Measurements from ENCODE around the gene UBE2D3. TPM values are rescaled to one million over a fixed set of nuclear protein-coding genes. Genes with fewer than 3 reads are reported as not detected.

Gene UBE2D3
- total RNA-seq, 1 donor, result 399 TPM

DNA sequence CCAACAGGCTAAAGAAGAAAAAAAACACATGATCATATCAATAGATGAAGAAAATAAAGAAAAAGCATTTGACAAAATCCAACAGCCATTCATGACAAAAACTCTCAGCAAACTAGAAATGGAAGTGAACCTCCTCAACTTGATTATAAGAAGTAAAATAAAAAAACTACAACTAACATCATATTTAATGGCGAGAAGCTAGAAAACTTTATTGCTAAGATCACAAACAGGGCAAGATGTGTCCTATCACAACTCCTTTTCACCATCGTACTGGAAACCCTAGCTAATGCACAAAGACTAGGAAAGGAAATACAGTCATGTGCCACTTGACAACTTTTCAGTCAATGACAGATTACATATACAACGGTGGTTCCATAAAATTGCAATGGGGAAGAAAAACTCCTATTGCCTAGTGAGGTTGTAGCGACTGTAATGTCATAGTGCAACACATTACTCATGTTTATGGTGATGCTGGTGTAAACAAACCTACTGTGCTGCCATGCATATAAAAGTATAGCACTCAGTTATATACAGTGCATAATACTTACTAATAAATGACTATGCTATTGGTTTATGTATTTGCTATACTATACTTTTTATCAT lies 54.5 kb downstream of the UBE2D3 start:
- no peak overlapping the region for H3K4me3 ChIP-seq (ENCODE audit: low read depth, low read length)
- no peak for DNase-seq (ENCODE audit: low read depth)
- TF ChIP-seq CTCF (IDR thresholded peaks at IDR 0.05; ENCODE audit: insufficient read depth, low read depth, low read length), result no peak

DNA sequence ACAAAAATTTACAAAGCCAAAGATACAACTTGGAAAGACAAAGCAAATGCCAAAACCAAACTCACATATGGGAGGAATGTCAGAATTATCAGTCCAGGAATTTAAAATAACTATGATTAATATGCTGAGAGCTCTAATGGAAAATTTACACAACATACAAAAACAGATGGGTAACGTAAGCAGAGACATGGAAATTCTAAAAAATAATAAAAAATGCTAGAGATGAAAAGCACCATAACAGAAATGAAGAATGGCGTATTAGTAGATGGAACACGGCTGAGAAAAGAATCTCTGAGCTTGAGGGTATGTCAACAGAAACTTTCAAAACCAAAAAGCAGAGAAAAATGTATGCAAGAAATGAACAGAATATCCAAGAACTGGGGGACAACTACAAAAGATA lies 62.5 kb downstream of the UBE2D3 start:
- TF ChIP-seq CTCF (IDR thresholded peaks at IDR 0.05; ENCODE audit: insufficient read depth, low read depth, low read length), result no peak
- no peak overlapping the region for H3K4me3 ChIP-seq (ENCODE audit: low read depth, low read length)
- no peak for DNase-seq (ENCODE audit: low read depth)

DNA sequence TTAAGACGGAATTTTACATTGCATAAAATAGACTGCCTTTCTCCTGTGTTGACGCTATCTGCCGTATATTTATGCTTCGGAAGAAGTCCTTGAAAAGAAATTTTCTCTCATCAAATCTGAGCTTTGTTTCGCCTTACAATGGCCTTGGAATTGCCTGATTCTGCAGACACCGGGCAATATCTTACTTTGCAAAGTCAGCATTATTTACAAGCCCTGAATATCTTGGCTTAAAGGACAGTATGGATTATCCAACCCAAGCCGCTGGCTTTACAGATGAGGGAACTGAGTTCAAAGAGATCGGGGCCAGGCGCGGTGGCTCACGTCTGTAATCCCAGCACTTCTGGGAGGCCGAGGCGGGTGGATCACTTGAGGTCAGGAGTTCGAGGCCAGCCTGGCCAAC lies 65.4 kb downstream of the UBE2D3 start:
- no peak for TF ChIP-seq CTCF (IDR thresholded peaks at IDR 0.05; ENCODE audit: insufficient read depth, low read depth, low read length)
- DNase-seq (ENCODE audit: low read depth), result no peak
- no peak overlapping the region for H3K4me3 ChIP-seq (ENCODE audit: low read depth, low read length)

DNA sequence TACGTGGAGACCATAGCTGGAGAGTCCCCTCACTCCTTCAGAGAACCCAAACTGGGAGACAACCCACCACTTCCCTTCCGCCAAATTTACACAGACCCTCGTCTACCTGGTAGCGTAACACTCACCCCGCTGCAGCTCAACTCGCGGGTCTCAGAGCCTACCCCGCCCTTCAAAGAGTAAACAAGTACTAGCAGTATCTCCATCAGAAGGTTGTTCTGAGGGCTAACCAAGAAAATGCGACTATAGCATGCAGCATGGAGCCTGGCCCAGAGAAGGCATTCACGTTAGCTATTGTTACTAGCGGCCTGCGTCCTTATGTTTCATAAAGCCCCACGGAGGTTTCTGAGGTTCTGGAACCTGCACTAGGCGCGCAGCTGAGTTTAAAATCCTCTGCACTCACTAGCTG lies 66.1 kb downstream of the UBE2D3 start:
- H3K4me3 ChIP-seq (ENCODE audit: low read depth, low read length), result peak overlapping the region; percentile 87
- peak; percentile 27 for DNase-seq (ENCODE audit: low read depth)
- no peak for TF ChIP-seq CTCF (IDR thresholded peaks at IDR 0.05; ENCODE audit: insufficient read depth, low read depth, low read length)

DNA sequence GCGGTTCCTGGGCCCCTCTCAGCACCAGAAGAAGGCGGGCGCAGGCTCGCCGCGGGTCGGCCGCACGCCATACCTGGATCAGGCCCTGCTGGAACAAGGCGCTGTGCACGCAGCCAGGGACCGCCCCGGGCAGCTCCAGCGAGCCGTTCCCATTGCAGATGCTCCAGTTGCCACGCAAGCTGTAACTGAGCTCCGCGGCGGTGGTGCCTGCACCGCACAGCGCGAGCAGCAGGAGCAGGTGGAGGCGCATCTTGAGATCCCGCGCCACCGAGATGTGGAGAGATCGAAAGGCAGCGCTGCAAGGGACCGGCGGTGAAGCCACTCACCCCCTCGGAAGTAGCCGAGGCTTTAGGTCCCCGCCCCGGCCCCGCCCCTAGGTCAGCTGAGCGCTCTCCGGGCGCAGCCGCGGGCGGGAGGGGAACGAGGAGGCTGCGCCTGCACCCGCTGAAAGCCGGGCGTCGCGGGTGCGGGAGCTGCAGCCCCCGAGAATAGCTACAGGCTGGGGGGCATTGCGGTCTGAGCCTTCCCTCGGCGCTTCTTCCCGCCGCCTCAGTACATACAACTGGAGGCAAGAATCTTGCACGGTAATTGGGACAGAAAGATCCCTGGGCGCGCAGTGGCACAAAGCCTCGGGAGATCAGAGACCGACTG lies 66.6 kb downstream of the UBE2D3 start, which contains the start of gene MANBA:
Gene MANBA (minus strand): TSS at position 324 of the 651 bp plus-strand sequence. CDS start 74 bp downstream, at position 250.
- peak; percentile 79 for DNase-seq (ENCODE audit: low read depth)
- TF ChIP-seq CTCF (IDR thresholded peaks at IDR 0.05; ENCODE audit: insufficient read depth, low read depth, low read length), result no peak
- peak within 1 kb of the TSS; percentile 87 for H3K4me3 ChIP-seq (ENCODE audit: low read depth, low read length)

DNA sequence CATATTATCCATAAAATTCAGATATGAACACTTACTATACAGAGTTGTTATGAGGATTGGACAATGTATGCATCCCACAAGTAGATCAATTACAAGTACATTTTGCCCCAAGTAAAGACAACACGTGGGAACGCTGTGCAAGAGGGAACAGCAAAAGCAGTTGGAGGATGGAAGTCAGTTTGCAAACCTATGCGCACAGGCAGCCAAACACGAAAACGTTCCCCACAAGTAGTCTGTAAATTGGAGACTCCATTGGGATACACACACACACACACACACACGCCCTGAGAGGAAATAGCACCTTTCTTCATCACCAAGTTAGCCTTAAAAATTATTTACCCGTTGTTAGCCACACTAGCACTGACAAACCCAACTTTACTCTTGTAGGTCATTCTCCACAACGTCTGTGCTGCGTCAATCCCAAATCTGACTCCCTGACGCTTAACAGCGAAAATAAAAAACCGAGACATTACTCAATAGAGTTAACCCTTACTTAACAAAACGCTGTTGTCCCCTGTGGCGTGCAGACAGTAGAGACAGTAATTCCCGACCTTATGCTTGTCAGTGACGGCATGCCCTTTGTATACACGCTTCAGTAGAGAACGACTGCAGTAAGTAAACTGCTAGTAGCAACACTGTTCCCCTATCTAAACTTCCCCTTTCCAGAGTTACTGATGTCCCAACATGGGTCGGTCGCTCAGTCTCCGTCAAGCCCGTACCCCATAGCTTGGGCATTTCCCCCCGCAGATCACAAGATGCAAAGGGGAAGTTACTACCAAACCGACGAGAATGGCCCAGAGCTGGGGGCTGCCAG lies 67.3 kb downstream of the UBE2D3 start:
- DNase-seq (ENCODE audit: low read depth), result peak; percentile 73
- peak overlapping the region; percentile 87 for H3K4me3 ChIP-seq (ENCODE audit: low read depth, low read length)
- TF ChIP-seq CTCF (IDR thresholded peaks at IDR 0.05; ENCODE audit: insufficient read depth, low read depth, low read length), result no peak
